HepG2 (cell line): ENCODE results near the gene FOSL2. TPM values are rescaled to one million over a fixed set of nuclear protein-coding genes. Genes with fewer than 3 reads are reported as not detected.

Experiments used
- ATAC-seq: fragments of 200-7000 bp; cut with Tn5 transposase; 3 replicates; pipeline ENCODE4 v1.9.1; 2020; ENCODE audit warnings: mild to moderate bottlenecking, moderate library complexity
- BruUV-seq: library from RNA; stranded (reverse); fragments of 400-500 nt; replicated peaks from 2 replicates; lab custom pipeline; 2021; lab: Mats Ljungman, UMichigan
- CTCF ChIA-PET: fragments of 300-600 bp; formaldehyde crosslinking; extraction: SDS; loops from one replicate; lab custom pipeline; 2021; ENCODE audit warnings: low total read pairs, inconsistent platforms, low intra/inter-chr PET ratio; lab: Yijun Ruan, JAX
- POLR2A ChIA-PET: fragments of 350-600 bp; sonication (Branson Sonifier 250); formaldehyde crosslinking; loops from one replicate; lab custom pipeline; 2020; ENCODE audit warnings: antibody characterized with exemption, inconsistent platforms; lab: Yijun Ruan, JAX
- DNase-seq: peaks from one replicate; pipeline ENCODE4 v3.0.0-alpha.2; 2015; ENCODE audit warnings: low spot score
- FAIRE-seq: peaks from 3 replicates; lab custom pipeline; 2011; peaks lifted over from hg19 to GRCh38; lab: Jason Lieb, UNC
- H2AFZ ChIP-seq: one replicate; pipeline ENCODE4 v1.6.1; 2011; ENCODE audit warnings: low read length, inconsistent platforms
- H3K27ac ChIP-seq: fragments of 300-600 bp; 3 replicates; pipeline ENCODE4 v1.8.0; 2011; ENCODE audit warnings: mixed run types, mild to moderate bottlenecking, mixed read lengths, low read length, inconsistent platforms; ENCODE audit not compliant: insufficient read depth; ENCODE audit errors: extremely low read length
- H3K27me3 ChIP-seq, 2 experiments: fragments of 200-600 bp in 1 of 2; 2 replicates in 1 of 2; 3 replicates in 1 of 2; pipeline versions ENCODE4 v1.6.0 to v1.8.0; 2011; ENCODE audit warnings: low read length in 2 of 2, mild to moderate bottlenecking in 2 of 2, moderate library complexity in 2 of 2, inconsistent platforms in 1 of 2; ENCODE audit not compliant: insufficient read depth in 2 of 2, control insufficient read depth in 1 of 2
- H3K36me3 ChIP-seq, 2 experiments: fragments of 200-600 bp in 1 of 2; replicated peaks in 1 of 2; 2 replicates in 1 of 2; 3 replicates in 1 of 2; pipeline versions ENCODE4 v1.5.1 to v1.8.0; 2011; ENCODE audit warnings: low read length in 2 of 2, inconsistent platforms in 1 of 2; ENCODE audit not compliant: insufficient read depth in 2 of 2, control insufficient read depth in 1 of 2
- H3K4me1 ChIP-seq: 2 replicates; pipeline ENCODE4 v1.5.1; 2012; ENCODE audit warnings: low read length, inconsistent platforms; ENCODE audit not compliant: insufficient read depth
- H3K4me2 ChIP-seq: 2 replicates; pipeline ENCODE4 v1.6.0; 2011; ENCODE audit warnings: low read depth, low read length, inconsistent platforms
- H3K4me3 ChIP-seq, 3 experiments: fragments of 200-600 bp in 1 of 3; sonication (generic), shearing (Covaris generic) in 1 of 3; replicated peaks in 1 of 3; 2 replicates each; pipeline ENCODE4 v1.5.1; 2011 to 2016; ENCODE audit warnings: low read length in 3 of 3, inconsistent platforms in 2 of 3, low read depth in 2 of 3, mild to moderate bottlenecking in 2 of 3, control low read depth in 1 of 3, mixed read lengths in 1 of 3; ENCODE audit not compliant: insufficient read depth in 1 of 3
- H3K79me2 ChIP-seq: one replicate; pipeline ENCODE4 v1.6.1; 2011; ENCODE audit warnings: low read length, inconsistent platforms; ENCODE audit not compliant: insufficient read depth
- H3K9ac ChIP-seq: 2 replicates; pipeline ENCODE4 v1.6.0; 2011; ENCODE audit warnings: mild to moderate bottlenecking, low read depth, low read length, inconsistent platforms; ENCODE audit not compliant: insufficient read depth
- H3K9me3 ChIP-seq: 2 replicates; pipeline ENCODE4 v1.5.1; 2012; ENCODE audit warnings: mild to moderate bottlenecking, low read length
- H4K20me1 ChIP-seq: 2 replicates; pipeline ENCODE4 v1.6.0; 2011; ENCODE audit warnings: inconsistent platforms, mild to moderate bottlenecking, low read length, moderate library complexity; ENCODE audit not compliant: insufficient read depth
- ELF4 ChIP-seq: sonication (generic); formaldehyde crosslinking; IDR thresholded peaks from 2 replicates; pipeline ENCODE4 v1.5.0; 2020; ENCODE audit warnings: missing genetic modification reagents, mild to moderate bottlenecking, moderate library complexity, borderline replicate concordance
- ETV5 ChIP-seq: IDR thresholded peaks from 2 replicates; pipeline ENCODE4 v1.6.1; 2018; ENCODE audit warnings: missing biosample characterization, missing genetic modification reagents, inconsistent platforms, borderline replicate concordance
- EZH2 ChIP-seq: conservative IDR thresholded peaks from 2 replicates; pipeline ENCODE4 v1.6.1; 2012; ENCODE audit warnings: mild to moderate bottlenecking, low read depth, low read length, moderate library complexity
- FUBP1 ChIP-seq: sonication (generic); formaldehyde crosslinking; IDR thresholded peaks from 2 replicates; pipeline ENCODE4 v1.5.1; 2020; ENCODE audit warnings: missing genetic modification reagents, mild to moderate bottlenecking, borderline replicate concordance
- IRX3 ChIP-seq: sonication (generic); formaldehyde crosslinking; IDR thresholded peaks from 2 replicates; pipeline ENCODE4 v1.8.1; 2023; ENCODE audit warnings: mild to moderate bottlenecking, low read depth, missing genetic modification reagents, borderline replicate concordance
- MAFK ChIP-seq, 2 experiments: IDR thresholded peaks in 1 of 2; conservative IDR thresholded peaks in 1 of 2; 2 replicates each; pipeline ENCODE4 v1.6.1; 2011; ENCODE audit warnings: improper control_type of control experiment in 2 of 2, low read length in 2 of 2
- MTF2 ChIP-seq: sonication (generic); formaldehyde crosslinking; IDR thresholded peaks from 2 replicates; pipeline ENCODE4 v1.5.0; 2020; ENCODE audit warnings: missing genetic modification reagents, borderline replicate concordance
- PHF5A ChIP-seq: IDR thresholded peaks from one replicate; pipeline ENCODE4 v1.6.1; 2018; ENCODE audit warnings: low read depth, missing genetic modification reagents; ENCODE audit not compliant: unreplicated experiment
- TCF12 ChIP-seq, 2 experiments: fragments of 450-650 bp in 1 of 2; sonication (generic) in 1 of 2; formaldehyde crosslinking in 1 of 2; IDR thresholded peaks; 2 replicates each; pipeline versions ENCODE4 v1.6.1 to v1.8.0; 2017 to 2022; ENCODE audit warnings: antibody characterized with exemption in 1 of 2, mild to moderate bottlenecking in 1 of 2, missing genetic modification reagents in 1 of 2, moderate library complexity in 1 of 2
- THAP11 ChIP-seq: IDR thresholded peaks from 2 replicates; pipeline ENCODE4 v1.6.1; 2016; ENCODE audit warnings: missing biosample characterization, missing genetic modification reagents
- ZBTB10 ChIP-seq: sonication (generic); formaldehyde crosslinking; IDR thresholded peaks from 2 replicates; pipeline ENCODE4 v1.4.0; 2020; ENCODE audit warnings: missing genetic modification reagents, borderline replicate concordance
- ZBTB7B ChIP-seq: sonication (generic); formaldehyde crosslinking; IDR thresholded peaks from 2 replicates; pipeline ENCODE4 v1.4.0; 2020; ENCODE audit warnings: missing genetic modification reagents
- ZMYM3 ChIP-seq: sonication (generic); formaldehyde crosslinking; IDR thresholded peaks from 2 replicates; pipeline ENCODE4 v1.5.1; 2020; ENCODE audit warnings: mild to moderate bottlenecking, missing genetic modification reagents
- WGBS: methylation state at CpG from one replicate; pipeline ENCODE4 v1.1.6; 2017; ENCODE audit warnings: low lambda C conversion rate; 5-methylcytosine and 5-hydroxymethylcytosine counted together
- in situ Hi-C: cut with HindIII; loops from 2 replicates; pipeline ENCODE4 v1.10.0; 2017; ENCODE audit warnings: low pct_unique_long_range_greater_than_20kb; ENCODE audit not compliant: extremely low pct_ligation_motif_present
- intact Hi-C: fragments of 100-400 bp; cut with micrococcal nuclease; formaldehyde crosslinking; loops from one replicate; pipeline ENCODE4 v1.10.0; 2022; ENCODE audit not compliant: unreplicated experiment
- polyA plus RNA-seq, 8 experiments: library from polyadenylated mRNA; depleted of rRNA in 3 of 8; stranded (reverse) in 7 of 8; unstranded in 1 of 8; fragments of >200 nt; fragmentation: Illumina TruSeq in 4 of 8; extraction: Trizol in 4 of 8; gene quantifications; 2 replicates each; pipeline versions ENCODE4 v1.2.1 to v1.2.3, GENCODE V29; 2011 to 2016; ENCODE audit warnings: low read depth in 4 of 8, missing spikeins in 1 of 8, mixed read lengths in 1 of 8; ENCODE audit not compliant: insufficient read depth in 1 of 8
- total RNA-seq, 5 experiments: library from RNA; depleted of rRNA; stranded (reverse); fragments of >200 nt; fragmentation: Illumina TruSeq; extraction: Trizol; gene quantifications; 2 replicates each; pipeline ENCODE4 v1.2.3, GENCODE V29; 2016; ENCODE audit warnings: low read depth in 1 of 5

Gene FOSL2
- total and polyA plus RNA-seq, 2 of the 13 experiments (the other 11 are each of a cell fraction or from before 2014, with no cell fraction given), result 3.4 to 18.1 TPM

GRCh38 chr2:28425464-28425835, 32.8 kb downstream of the FOSL2 start:
- POLR2A ChIA-PET, result no interaction called here
- in situ Hi-C loops (no loop called here), intact Hi-C loops (no loop called here)
- DNase-seq (no peak), ATAC-seq (no peak), FAIRE-seq (no peak)
- H3K4me2 ChIP-seq, result no peak overlapping the region
- no peaks in the 10 kb centered on the region for H3K79me2 ChIP-seq
- BruUV-seq, result no TSS peak
- peaks cover 25% of the 10 kb centered on the region for H3K4me1 ChIP-seq
- CTCF ChIA-PET, result no interaction called here
- no peak overlapping the region for H2AFZ ChIP-seq
- no peaks in the 10 kb centered on the region for H4K20me1 ChIP-seq
- H3K9ac ChIP-seq, result no peak overlapping the region
- no peak overlapping the region for H3K27ac ChIP-seq
- H3K9me3 ChIP-seq, result no peaks in the 10 kb centered on the region
- peaks cover 0 to 20% of the 10 kb centered on the region in 2 experiments; a peak in 1 of 5 replicates for H3K27me3 ChIP-seq
- TF ChIP-seq EZH2 (no peak), MAFK (conservative IDR thresholded peaks at IDR 0.05 in 1 of 2, IDR thresholded peaks at IDR 0.05 in 1 of 2; ENCODE audit: low read length in 2 of 2) (no peak), THAP11 (CRISPR knock-in tag) (no peak), PHF5A (no peak), FUBP1 (CRISPR knock-in tag) (no peak)
- TF ChIP-seq, all 625 proteins: peak for 0
- 60% methylated on average over 5 of the region's 5 CpGs for WGBS
- Histone ChIP-seq H3K36me3 (no peaks in the 10 kb centered on the region), H3K4me3 (no peak overlapping the region)

GRCh38 chr2:28427741-28428415, 35.2 kb downstream of the FOSL2 start:
- no peak overlapping the region for H3K27ac ChIP-seq
- H3K9me3 ChIP-seq, result peaks cover under 1% of the 10 kb centered on the region; the same call in 1 of the 2 replicates
- ChIA-PET CTCF (no interaction called here), POLR2A (no interaction called here)
- H3K9ac ChIP-seq, result no peak overlapping the region
- H2AFZ ChIP-seq, result no peak overlapping the region
- ATAC-seq, result no peak
- intact Hi-C loops (no loop called here), in situ Hi-C loops (no loop called here)
- BruUV-seq, result no TSS peak
- peaks cover 0 to 20% of the 10 kb centered on the region in 2 experiments; a peak in 1 of 5 replicates for H3K27me3 ChIP-seq
- H3K4me1 ChIP-seq, result peaks cover 23% of the 10 kb centered on the region
- H3K4me2 ChIP-seq, result no peak overlapping the region
- H3K79me2 ChIP-seq, result no peaks in the 10 kb centered on the region
- FAIRE-seq, result no peak
- no peaks in the 10 kb centered on the region for H4K20me1 ChIP-seq
- no peak for DNase-seq
- 56% methylated on average over 10 of the region's 10 CpGs for WGBS
- H3K4me3 ChIP-seq, result no peak overlapping the region
- H3K36me3 ChIP-seq, result no peaks in the 10 kb centered on the region
- TF ChIP-seq TCF12 (IDR thresholded peaks at IDR 0.05) (no peak), TCF12 (CRISPR knock-in tag; IDR thresholded peaks at IDR 0.05) (no peak), ETV5 (CRISPR knock-in tag) (no peak), ZBTB10 (CRISPR knock-in tag) (no peak), ELF4 (CRISPR knock-in tag) (no peak), MTF2 (CRISPR knock-in tag) (no peak), ZBTB7B (CRISPR knock-in tag) (no peak), ZMYM3 (CRISPR knock-in tag) (no peak), IRX3 (CRISPR knock-in tag) (no peak)
